ENCODE data around the gene NDUFS6. TPM values are rescaled to one million over a fixed set of nuclear protein-coding genes. Genes with fewer than 3 reads are reported as not detected.

Gene NDUFS6
- total RNA-seq, 1 experiment from 2014 or later = 88.0 TPM

- no peak for DNase-seq (ENCODE audit: low spot score)
Measured at GRCh38 chr5:1782385-1783215, 18.6 kb upstream of the NDUFS6 start.

DNA sequence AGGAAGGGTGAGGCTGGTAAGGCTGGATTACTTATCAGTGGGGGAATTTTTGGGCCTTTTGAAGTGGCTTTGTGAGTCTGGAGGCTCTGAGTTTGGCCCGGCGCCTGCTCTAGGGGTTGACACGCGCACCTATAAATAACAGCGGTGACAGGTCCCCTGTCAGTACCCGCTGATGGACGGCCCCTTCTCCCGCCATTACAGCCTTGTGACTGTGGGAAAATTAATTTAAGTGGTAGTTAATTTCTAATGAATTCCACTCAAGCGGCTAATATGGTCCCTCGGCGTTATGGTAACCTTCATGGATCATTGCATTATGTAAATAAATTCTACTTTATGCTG, 18.0 kb upstream of the NDUFS6 start:
- DNase-seq (ENCODE audit: low spot score) = no peak

GRCh38 chr5:1784197-1785050, 16.8 kb upstream of the NDUFS6 start:
- DNase-seq (ENCODE audit: low spot score) = no peak

DNA sequence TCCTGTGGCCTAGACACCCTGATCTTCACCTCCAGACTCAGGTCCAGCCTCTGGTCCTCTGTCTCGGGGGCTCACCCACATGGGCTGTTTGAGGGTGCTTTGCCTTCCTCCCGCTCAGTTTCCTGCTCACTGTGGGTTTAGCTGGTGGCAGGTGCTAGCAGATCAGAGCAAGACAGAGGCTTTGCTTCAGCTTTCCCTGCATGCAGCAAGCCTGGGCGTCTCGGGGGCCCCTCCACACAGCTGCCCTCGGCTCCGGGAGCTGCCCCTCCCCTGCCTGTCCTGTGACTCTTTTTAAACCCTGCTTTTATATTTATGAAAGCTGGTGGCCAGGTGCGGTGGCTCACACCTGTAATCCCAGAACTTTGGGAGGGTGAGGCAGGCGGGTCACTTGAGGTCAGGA, 16.1 kb upstream of the NDUFS6 start:
- DNase-seq (ENCODE audit: low spot score) = no peak

GRCh38 chr5:1785984-1786383, 15.2 kb upstream of the NDUFS6 start:
- no peak for DNase-seq (ENCODE audit: low spot score)

- DNase-seq (ENCODE audit: low spot score) = no peak
Measured at GRCh38 chr5:1786621-1787471, 14.4 kb upstream of the NDUFS6 start.

DNA sequence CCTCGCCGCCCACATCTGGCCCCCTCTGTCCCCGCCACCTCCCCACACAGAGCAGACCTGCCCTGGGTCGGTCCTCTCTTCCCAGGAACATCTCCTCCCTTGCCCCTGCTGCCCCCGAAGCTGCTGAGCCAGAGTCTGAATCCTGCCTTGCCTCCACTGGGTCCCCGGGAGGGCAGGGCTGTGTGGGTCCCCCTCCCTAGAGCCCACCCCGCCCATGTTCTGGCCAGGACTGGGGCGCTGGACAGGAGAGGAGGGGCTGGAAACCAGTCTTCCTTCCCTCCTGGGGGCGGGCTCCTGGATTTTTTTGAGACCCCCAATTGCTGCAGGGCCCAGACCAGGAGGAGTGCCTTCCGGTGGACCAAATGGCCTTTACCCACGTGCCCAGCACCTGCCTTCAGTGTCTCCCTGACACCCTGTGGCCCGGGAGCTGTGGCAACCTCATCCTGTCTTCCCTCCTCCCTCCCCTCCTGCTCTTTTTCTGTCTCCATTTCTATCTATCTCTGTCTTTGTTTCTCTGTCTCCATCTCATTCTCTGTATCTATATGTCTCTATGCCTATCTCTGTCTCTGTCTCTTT, 13.6 kb upstream of the NDUFS6 start:
- no peak for DNase-seq (ENCODE audit: low spot score)

DNA sequence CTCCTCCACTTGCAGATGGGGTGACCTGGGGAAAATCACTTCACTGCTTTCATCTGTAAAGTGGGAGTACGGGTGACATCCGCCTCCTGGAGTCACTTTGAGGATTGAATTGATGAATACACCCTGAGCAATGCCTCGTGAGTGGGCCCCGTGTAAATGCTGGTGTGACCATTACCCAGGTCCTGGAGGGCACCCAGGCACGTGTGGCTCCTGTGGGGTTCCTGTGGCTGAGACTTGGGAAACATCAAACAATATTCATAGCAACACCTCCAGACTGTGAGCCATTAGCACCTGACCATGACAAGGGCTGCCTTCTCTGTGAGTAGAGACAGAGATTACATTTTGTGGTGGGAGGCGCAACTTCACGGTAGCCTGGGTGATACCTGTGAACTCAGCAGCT, 13.0 kb upstream of the NDUFS6 start:
- DNase-seq (ENCODE audit: low spot score) = no peak

GRCh38 chr5:1788828-1789227, 12.4 kb upstream of the NDUFS6 start:
- DNase-seq (ENCODE audit: low spot score) = no peak

DNA sequence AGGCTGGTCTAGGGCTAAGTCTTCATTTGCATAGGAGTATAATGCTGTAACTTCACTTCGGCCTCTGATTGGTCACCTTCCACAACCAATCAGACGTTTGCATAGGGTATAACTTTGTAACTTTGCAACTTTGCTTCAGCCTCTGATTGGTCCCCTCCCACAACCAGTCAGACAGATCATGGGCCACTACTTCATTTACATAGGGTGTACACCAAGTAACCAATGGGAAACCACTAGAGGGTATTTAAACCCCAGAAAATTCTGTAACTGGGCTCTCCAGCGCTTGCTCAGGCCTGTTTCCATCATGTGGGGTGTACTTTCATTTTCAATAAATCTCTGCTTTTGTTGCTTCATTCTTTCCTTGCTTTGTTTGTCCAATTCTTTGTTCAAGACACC, 11.8 kb upstream of the NDUFS6 start:
- peak; percentile 82 for DNase-seq (ENCODE audit: low spot score)

DNA sequence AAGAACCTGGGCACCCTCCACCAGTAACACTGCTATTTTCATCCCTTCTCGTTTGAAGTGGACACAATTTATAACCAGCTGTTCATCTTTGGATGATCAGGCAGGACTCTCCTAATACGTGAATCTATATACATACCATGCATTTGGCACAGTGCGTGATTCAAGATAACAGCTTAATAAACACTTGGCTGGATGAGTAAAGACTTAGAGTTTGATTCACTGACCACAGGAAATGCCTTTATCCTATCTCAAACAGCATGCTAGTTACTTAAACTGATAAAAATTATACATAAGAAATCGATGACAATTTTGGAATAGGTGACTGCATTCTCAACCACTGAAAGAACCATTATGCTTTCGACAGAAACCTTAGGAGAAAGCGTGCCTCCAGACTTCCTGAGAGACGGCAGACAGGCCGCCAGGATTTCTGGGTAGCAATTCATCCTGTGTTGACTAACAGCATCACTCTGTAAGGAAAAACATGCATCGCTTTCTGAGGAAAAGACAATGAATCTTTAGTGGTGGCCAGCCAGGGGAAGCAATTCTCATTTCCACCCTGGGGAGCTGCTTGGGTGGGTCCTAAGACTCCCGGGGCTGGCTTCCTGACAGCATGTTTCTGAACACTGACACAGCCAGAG, 11.3 kb upstream of the NDUFS6 start:
- DNase-seq (ENCODE audit: low spot score) = peak; percentile 31

DNA sequence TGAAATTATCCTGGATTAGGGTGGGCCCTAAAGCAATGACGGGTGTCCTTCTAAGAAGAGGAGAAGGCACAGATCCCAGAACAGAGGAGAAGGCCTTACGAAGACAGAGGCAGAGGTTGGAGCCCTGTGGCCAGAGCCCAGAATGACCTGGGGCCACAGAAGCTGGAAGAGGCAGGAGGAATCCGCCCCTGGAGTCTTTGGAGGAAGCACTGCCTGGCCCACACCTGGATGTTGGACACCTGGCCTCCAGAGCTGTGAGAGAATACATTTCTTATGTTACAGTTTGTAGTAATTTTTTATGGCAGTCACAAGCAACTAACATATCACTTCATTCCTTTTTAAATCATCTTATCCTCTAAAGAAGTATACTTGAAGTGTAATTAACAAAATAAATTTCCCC, 10.0 kb upstream of the NDUFS6 start:
- no peak for DNase-seq (ENCODE audit: low spot score)

GRCh38 chr5:1792842-1793266, 8.4 kb upstream of the NDUFS6 start:
- peak; percentile 91 for DNase-seq (ENCODE audit: low spot score)

GRCh38 chr5:1793301-1793740, 7.9 kb upstream of the NDUFS6 start:
- no peak for DNase-seq (ENCODE audit: low spot score)

GRCh38 chr5:1793966-1794900, 7.0 kb upstream of the NDUFS6 start:
- DNase-seq (ENCODE audit: low spot score) = peak; percentile 90

DNA sequence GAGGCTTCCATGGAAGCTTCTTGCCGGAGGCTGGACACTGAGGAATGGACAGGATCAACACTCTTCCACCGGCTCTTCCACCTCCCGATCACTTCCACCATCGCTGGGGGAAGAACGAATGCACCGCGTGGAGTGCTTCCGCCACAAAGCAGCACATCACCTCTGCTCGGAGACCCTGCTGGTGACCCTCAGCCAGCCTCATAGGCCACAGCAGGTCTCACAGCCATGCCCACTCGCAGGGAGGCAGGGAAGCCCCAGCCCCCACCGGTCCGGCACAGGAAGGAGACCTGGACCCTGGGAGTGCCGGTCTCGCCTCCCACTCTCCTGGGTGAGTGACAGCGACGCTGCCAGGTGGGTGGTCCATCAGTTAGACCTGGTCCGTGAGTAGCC, 6.3 kb upstream of the NDUFS6 start:
- no peak for DNase-seq (ENCODE audit: low spot score)

DNA sequence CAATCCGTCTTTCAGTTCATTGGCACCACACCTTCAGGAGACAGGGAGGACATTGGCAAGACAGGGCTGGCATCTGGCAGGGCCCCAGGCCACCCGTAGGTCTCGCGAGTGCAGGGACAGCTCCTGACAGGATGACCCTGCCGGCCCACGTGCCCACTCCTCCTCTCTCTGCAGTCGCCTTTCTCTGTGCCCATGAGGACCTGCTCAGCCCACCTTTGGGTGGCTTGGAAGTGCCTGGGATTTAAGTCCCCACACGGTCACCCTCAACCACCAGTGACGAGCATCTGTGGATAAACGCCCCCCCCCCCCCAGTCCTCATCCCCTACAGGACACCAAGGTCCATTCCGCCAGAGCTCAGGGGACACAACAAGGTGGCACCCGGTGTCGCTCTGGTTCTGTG, 5.7 kb upstream of the NDUFS6 start:
- no peak for DNase-seq (ENCODE audit: low spot score)

GRCh38 chr5:1795931-1796330, 5.3 kb upstream of the NDUFS6 start:
- DNase-seq (ENCODE audit: low spot score) = no peak

- DNase-seq (ENCODE audit: low spot score) = no peak
Measured at GRCh38 chr5:1796371-1797102, 4.7 kb upstream of the NDUFS6 start.
